ENCODE results near the gene GGA3. TPM values are rescaled to one million over a fixed set of nuclear protein-coding genes. Genes with fewer than 3 reads are reported as not detected.

GGA3 gene
- total RNA-seq (2022; extraction: Qiagen RNA extraction; ENCODE audit: low read depth): 23.9 to 31.0 TPM (median 29.2 TPM) in 5 replicates

GRCh38 chr17:75261336-75262111, at the start of gene GGA3, which contains the start of gene MRPS7:
Gene GGA3 (minus strand): TSS chr17:75261606. CDS start chr17:75261587, 19 bp downstream.
Gene MRPS7 (plus strand): TSS chr17:75261879. CDS start chr17:75261901, 22 bp downstream.

GRCh38 chr17:75289115-75289831, 27.9 kb upstream of the GGA3 start, which contains the start of gene SLC25A19:
Gene SLC25A19 (minus strand): TSS chr17:75289433. CDS start chr17:75286764, 2,669 bp downstream.

GRCh38 chr17:75270966-75271232, 9.5 kb upstream of the GGA3 start, which contains the start of gene MIF4GD:
Gene MIF4GD (minus strand): TSS chr17:75271231. CDS start chr17:75270195, 1,036 bp downstream.

GRCh38 chr17:75205037-75205792, 56.2 kb downstream of the GGA3 start, which contains the start of gene NUP85:
Gene NUP85 (plus strand): TSS chr17:75205679. CDS start chr17:75205762, 83 bp downstream.

Other genes starting within 250 kb of the GGA3 start
- 74.1 to 83.2 TPM (median 79.3 TPM) in 5 replicates for gene MRPL58, start 248.9 kb downstream of the GGA3 start, total RNA-seq (2022; extraction: Qiagen RNA extraction; ENCODE audit: low read depth)
- gene ATP5PD, start 214.6 kb downstream of the GGA3 start, total RNA-seq (2022; extraction: Qiagen RNA extraction; ENCODE audit: low read depth): 451 to 527 TPM (median 489 TPM) in 5 replicates
- 28.0 to 29.8 TPM (median 29.0 TPM) in 5 replicates for gene KCTD2, start 214.4 kb downstream of the GGA3 start, total RNA-seq (2022; extraction: Qiagen RNA extraction; ENCODE audit: low read depth)
- 23.9 to 31.5 TPM (median 27.3 TPM) in 5 replicates for gene SLC16A5, start 173.7 kb downstream of the GGA3 start, total RNA-seq (2022; extraction: Qiagen RNA extraction; ENCODE audit: low read depth)
- 14.9 to 20.8 TPM (median 17.9 TPM) in 5 replicates for gene ARMC7, start 151.6 kb downstream of the GGA3 start, total RNA-seq (2022; extraction: Qiagen RNA extraction; ENCODE audit: low read depth)
- gene NT5C, start 129.9 kb downstream of the GGA3 start, total RNA-seq (2022; extraction: Qiagen RNA extraction; ENCODE audit: low read depth): 83.2 to 128 TPM (median 117 TPM) in 5 replicates
- 789 to 884 TPM (median 813 TPM) in 5 replicates for gene JPT1, start 107.1 kb downstream of the GGA3 start, total RNA-seq (2022; extraction: Qiagen RNA extraction; ENCODE audit: low read depth)
- gene SUMO2, start 78.6 kb downstream of the GGA3 start, total RNA-seq (2022; extraction: Qiagen RNA extraction; ENCODE audit: low read depth): 330 to 428 TPM (median 394 TPM) in 5 replicates
- 90.7 to 111 TPM (median 107 TPM) in 5 replicates for gene NUP85, start 55.9 kb downstream of the GGA3 start, total RNA-seq (2022; extraction: Qiagen RNA extraction; ENCODE audit: low read depth)
- 159 to 185 TPM (median 169 TPM) in 5 replicates for gene MRPS7, start 273 bp upstream of the GGA3 start, total RNA-seq (2022; extraction: Qiagen RNA extraction; ENCODE audit: low read depth)
- gene MIF4GD, start 9.6 kb upstream of the GGA3 start, total RNA-seq (2022; extraction: Qiagen RNA extraction; ENCODE audit: low read depth): 33.8 to 37.5 TPM (median 36.9 TPM) in 5 replicates
- gene SLC25A19, start 27.8 kb upstream of the GGA3 start, total RNA-seq (2022; extraction: Qiagen RNA extraction; ENCODE audit: low read depth): 20.0 to 23.1 TPM (median 22.8 TPM) in 5 replicates
- gene GRB2, start 144.1 kb upstream of the GGA3 start, total RNA-seq (2022; extraction: Qiagen RNA extraction; ENCODE audit: low read depth): 87.7 to 118 TPM (median 107 TPM) in 5 replicates
- 41.1 to 55.0 TPM (median 45.5 TPM) in 5 replicates for gene TMEM94, start 195.0 kb upstream of the GGA3 start, total RNA-seq (2022; extraction: Qiagen RNA extraction; ENCODE audit: low read depth)

Data from A549 treated with DMSO at 1 μM for 4 hours (cell line).